H1 (cell line): Measurements from ENCODE around the gene PBX1. TPM values are rescaled to one million over a fixed set of nuclear protein-coding genes. Genes with fewer than 3 reads are reported as not detected.

ENCODE experiments used
- ASH2L ChIP-seq: fragments of 200-600, 300-600 bp; sonication (generic); IDR thresholded peaks from one replicate; pipeline ENCODE4 v1.7.1; 2017; ENCODE audit warnings: low read length
- ATF3 ChIP-seq: IDR thresholded peaks from 2 replicates; pipeline ENCODE4 v1.6.1; 2011; ENCODE audit warnings: low read depth, mild to moderate bottlenecking, low read length; ENCODE audit not compliant: insufficient read depth
- JUN ChIP-seq: IDR thresholded peaks from 2 replicates; pipeline ENCODE4 v1.6.1; 2011; ENCODE audit warnings: low read depth, mild to moderate bottlenecking, improper control_type of control experiment, low read length
- MAX ChIP-seq: IDR thresholded peaks from 2 replicates; pipeline ENCODE4 v1.6.1; 2012; ENCODE audit warnings: inconsistent platforms
- RNF2 ChIP-seq: fragments of 200-900, 300-1000 bp; sonication (generic); IDR thresholded peaks from 2 replicates; pipeline ENCODE4 v1.7.1; 2016; ENCODE audit warnings: borderline replicate concordance, low read depth, mild to moderate bottlenecking, antibody characterized with exemption, low read length; ENCODE audit not compliant: poor library complexity, severe bottlenecking; ENCODE audit errors: missing control alignments
- TCF12 ChIP-seq: IDR thresholded peaks from 2 replicates; pipeline ENCODE4 v1.6.1; 2011; ENCODE audit warnings: low read depth, mild to moderate bottlenecking, low read length
- polyA plus RNA-seq, 7 experiments: library from polyadenylated mRNA; depleted of rRNA in 3 of 7; stranded (reverse) in 5 of 7; unstranded in 2 of 7; fragments of >200 nt in 5 of 7; fragments of 200-250 nt in 2 of 7; gene quantifications; 1 replicate in 5 of 7; 2 replicates in 1 of 7; 4 replicates in 1 of 7; pipeline versions ENCODE4 v1.2.1 to v1.2.3, GENCODE V29; 2011 to 2013; ENCODE audit warnings: missing spikeins in 2 of 7, mixed read lengths in 2 of 7
- total RNA-seq: library from RNA; stranded (reverse); fragmentation: NEBNext Ultra II Directional; extraction: Animal tissue kit (Norgen Biotek cat#: 25700); gene quantifications from 2 replicates; pipeline ENCODE4 v1.2.1, GENCODE V29; 2021

PBX1 gene
- total and polyA plus RNA-seq, 2 of the 8 experiments (the other 6 are each of a cell fraction or from before 2014, with no cell fraction given) = 87.4 to 124 TPM

GRCh38 chr1:164838786-164839185, 279.8 kb downstream of the PBX1 start (continued):
- no peak for TF ChIP-seq JUN
- no peak for TF ChIP-seq MAX
- TF ChIP-seq ATF3 = no peak
- TF ChIP-seq RNF2 = no peak
- TF ChIP-seq ASH2L = no peak
- no peak for TF ChIP-seq TCF12
